HCT116 (cell line): Measurements from ENCODE around the gene NKAIN4. TPM values are rescaled to one million over a fixed set of nuclear protein-coding genes. Genes with fewer than 3 reads are reported as not detected.

Experiments
- ATAC-seq: fragments of 200-7000 bp; cut with Tn5 transposase; 2 replicates; pipeline ENCODE4 v1.9.1; 2020; ENCODE audit warnings: mild to moderate bottlenecking, moderate library complexity
- BruUV-seq: library from RNA; stranded (reverse); fragments of 400-500 nt; replicated peaks from 2 replicates; lab custom pipeline; 2021; lab: Mats Ljungman, UMichigan
- CTCF ChIA-PET: fragments of 300-600 bp; sonication (Branson Sonifier 250); formaldehyde crosslinking; loops from one replicate; lab custom pipeline; 2021; ENCODE audit warnings: antibody characterized with exemption; lab: Charles Lee
- POLR2A ChIA-PET: fragments of 300-600, 350-600 bp; sonication (Branson Sonifier 250); formaldehyde crosslinking; loops from one replicate; lab custom pipeline; 2021; ENCODE audit warnings: antibody characterized with exemption; lab: Charles Lee
- RAD21 ChIA-PET, 2 experiments: fragments of 300-600 bp; sonication (Branson Sonifier 250); formaldehyde crosslinking; loops; one replicate each; lab custom pipeline; 2023; ENCODE audit warnings: low total read pairs in 2 of 2; ENCODE audit not compliant: uncharacterized antibody in 2 of 2, unreplicated experiment in 2 of 2, low non-redundant PET in 1 of 2; lab: Charles Lee
- DNase-seq: peaks from one replicate; pipeline ENCODE4 v3.0.0-alpha.2; 2010; ENCODE audit warnings: low read depth, low spot score
- H2AFZ ChIP-seq: fragments of 200-600 bp; shearing (Covaris generic), sonication (generic); 2 replicates; pipeline ENCODE4 v1.6.1; 2017; ENCODE audit warnings: low read depth, mixed run types, mixed read lengths, antibody characterized with exemption, low read length; ENCODE audit not compliant: poor library complexity, severe bottlenecking
- H3K27ac ChIP-seq: 2 replicates; pipeline ENCODE4 v1.5.1; 2012; ENCODE audit warnings: low read depth, low read length
- H3K27me3 ChIP-seq: fragments of 200-600 bp; sonication (generic); 2 replicates; pipeline ENCODE4 v1.6.1; 2016; ENCODE audit warnings: mixed run types, low read length, mixed read lengths; ENCODE audit not compliant: insufficient read depth
- H3K36me3 ChIP-seq, 2 experiments: fragments of 200-500 bp in 1 of 2; fragments of 200-600 bp in 1 of 2; sonication (Bioruptor generic) in 1 of 2; sonication (generic) in 1 of 2; 2 replicates each; pipeline versions ENCODE4 v1.5.1 to v1.6.1; 2014 to 2016; ENCODE audit warnings: low read length in 2 of 2, inconsistent platforms in 1 of 2, mixed read lengths in 1 of 2, mixed run types in 1 of 2; ENCODE audit not compliant: insufficient read depth in 2 of 2, control insufficient read depth in 1 of 2
- H3K4me1 ChIP-seq, 2 experiments: fragments of 200-600 bp in 1 of 2; sonication (generic) in 1 of 2; 2 replicates each; pipeline versions ENCODE4 v1.5.1 to v1.6.1; 2012 to 2017; ENCODE audit warnings: low read length in 2 of 2, inconsistent platforms in 1 of 2, mild to moderate bottlenecking in 1 of 2, mixed read lengths in 1 of 2, mixed run types in 1 of 2, moderate library complexity in 1 of 2; ENCODE audit not compliant: insufficient read depth in 2 of 2, control insufficient read depth in 1 of 2
- H3K4me2 ChIP-seq: fragments of 200-600 bp; sonication (generic); 2 replicates; pipeline ENCODE4 v1.6.1; 2017; ENCODE audit warnings: mixed run types, low read length, mixed read lengths
- H3K4me3 ChIP-seq, 2 experiments: fragments of 200-600 bp in 1 of 2; sonication (generic) in 1 of 2; replicated peaks in 1 of 2; 2 replicates each; pipeline ENCODE4 v1.5.1; 2011 to 2016; ENCODE audit warnings: low read length in 2 of 2, control low read depth in 1 of 2, low read depth in 1 of 2, mild to moderate bottlenecking in 1 of 2, mixed read lengths in 1 of 2, mixed run types in 1 of 2
- H3K79me2 ChIP-seq: fragments of 200-600 bp; sonication (generic); 2 replicates; pipeline ENCODE4 v1.6.1; 2017; ENCODE audit warnings: mild to moderate bottlenecking, mixed run types, low read length, moderate library complexity, mixed read lengths; ENCODE audit not compliant: insufficient read depth
- H3K9ac ChIP-seq: fragments of 200-600 bp; sonication (generic); 2 replicates; pipeline ENCODE4 v1.6.1; 2016; ENCODE audit warnings: low read length, mixed read lengths
- H3K9me2 ChIP-seq: fragments of 200-600 bp; sonication (generic), shearing (Covaris generic); 2 replicates; pipeline ENCODE4 v1.6.1; 2017; ENCODE audit warnings: mixed run types, mild to moderate bottlenecking, moderate library complexity; ENCODE audit not compliant: insufficient read depth
- H3K9me3 ChIP-seq, 2 experiments: fragments of 200-500 bp in 1 of 2; fragments of 200-600 bp in 1 of 2; sonication (Bioruptor generic) in 1 of 2; sonication (generic) in 1 of 2; 2 replicates each; pipeline ENCODE4 v1.6.1; 2014 to 2017; ENCODE audit warnings: low read length in 2 of 2, mixed read lengths in 2 of 2, inconsistent platforms in 1 of 2, low read depth in 1 of 2, mild to moderate bottlenecking in 1 of 2, mixed run types in 1 of 2, moderate library complexity in 1 of 2; ENCODE audit not compliant: control insufficient read depth in 1 of 2, insufficient read depth in 1 of 2
- H4K20me1 ChIP-seq: fragments of 200-600 bp; sonication (generic), shearing (Covaris generic); 2 replicates; pipeline ENCODE4 v1.6.1; 2017; ENCODE audit warnings: mixed run types, mild to moderate bottlenecking, moderate library complexity; ENCODE audit not compliant: insufficient read depth
- CBX3 ChIP-seq: IDR thresholded peaks from 2 replicates; pipeline ENCODE4 v1.6.1; 2012; ENCODE audit warnings: low read depth
- EGR1 ChIP-seq: IDR thresholded peaks from 2 replicates; pipeline ENCODE4 v1.6.1; 2012; ENCODE audit warnings: low read depth
- FOSL1 ChIP-seq: IDR thresholded peaks from 2 replicates; pipeline ENCODE4 v1.6.1; 2012; ENCODE audit warnings: low read depth
- POLR2A ChIP-seq: IDR thresholded peaks from 2 replicates; pipeline ENCODE4 v1.7.0; 2011; ENCODE audit warnings: borderline replicate concordance; ENCODE audit not compliant: insufficient read depth, insufficient read length; ENCODE audit errors: extremely low read depth
- TCF7L2 ChIP-seq: IDR thresholded peaks from 2 replicates; pipeline ENCODE4 v1.7.0; 2011; ENCODE audit warnings: borderline replicate concordance, inconsistent platforms; ENCODE audit not compliant: insufficient read depth, insufficient read length; ENCODE audit errors: extremely low read depth
- intact Hi-C: fragments of 100-400 bp; cut with micrococcal nuclease; formaldehyde crosslinking; loops from 2 replicates; pipeline ENCODE4 v1.10.0; 2022
- total RNA-seq: library from RNA; stranded (reverse); gene quantifications from one replicate; pipeline ENCODE4 v1.2.1, GENCODE V29; 2021; ENCODE audit not compliant: unreplicated experiment
- TF ChIP-seq, protein P1 (sequence below), 3 experiments: fragments of 200-600 bp in 1 of 3; sonication (generic) in 1 of 3; IDR thresholded peaks in 2 of 3; conservative IDR thresholded peaks in 1 of 3; 2 replicates each; pipeline ENCODE4 v1.5.1; 2012 to 2017; ENCODE audit warnings: low read depth in 2 of 3, low read length in 2 of 3, antibody characterized with exemption in 1 of 3, borderline replicate concordance in 1 of 3, control low read depth in 1 of 3, mild to moderate bottlenecking in 1 of 3, mixed read lengths in 1 of 3, mixed run types in 1 of 3, moderate library complexity in 1 of 3; ENCODE audit not compliant: insufficient read depth in 1 of 3
- TF ChIP-seq, protein P2 (sequence below): IDR thresholded peaks from 2 replicates; pipeline ENCODE4 v1.6.1; 2012
- TF ChIP-seq, protein P3 (sequence below): IDR thresholded peaks from 2 replicates; pipeline ENCODE4 v1.6.1; 2012
- TF ChIP-seq, protein P4 (sequence below): IDR thresholded peaks from 2 replicates; pipeline ENCODE4 v1.6.1; 2011; ENCODE audit warnings: mild to moderate bottlenecking, low read length, moderate library complexity; ENCODE audit not compliant: insufficient replicate concordance; ENCODE audit errors: extremely low read depth

The NKAIN4 gene
- total RNA-seq, 1 experiment from 2014 or later: not detected

DNA sequence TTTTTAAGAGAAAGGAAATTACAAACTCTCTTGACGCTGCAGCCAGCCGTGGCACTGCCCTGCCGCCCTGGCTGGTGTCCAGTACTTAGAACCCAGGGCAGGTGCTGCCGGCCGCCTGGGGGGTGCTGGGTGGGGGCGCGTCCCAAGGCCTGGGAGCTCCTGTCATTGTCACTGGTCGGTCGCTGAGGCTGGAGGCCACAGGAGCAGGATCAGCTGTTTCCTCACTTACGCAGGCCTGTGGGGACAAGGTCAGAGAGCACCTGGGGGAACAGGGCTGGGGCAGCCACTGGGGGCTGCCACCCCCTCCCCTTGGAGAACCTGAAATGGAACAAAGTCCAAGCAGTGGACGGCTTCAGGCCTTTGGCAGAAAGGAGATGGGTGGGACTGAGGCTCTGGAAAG is 13.0 kb downstream of the NKAIN4 start:
- Histone ChIP-seq H2AFZ (no peak overlapping the region), H3K9me3 (no peaks in the 10 kb centered on the region), H4K20me1 (no peaks in the 10 kb centered on the region), H3K79me2 (no peaks in the 10 kb centered on the region), H3K27me3 (no peaks in the 10 kb centered on the region), H3K4me3 (no peak overlapping the region), H3K4me1 (peaks cover 0 to 5% of the 10 kb centered on the region in 2 experiments; a peak in 1 of 4 replicates), H3K9me2 (no peaks in the 10 kb centered on the region), H3K36me3 (no peaks in the 10 kb centered on the region), H3K4me2 (no peak overlapping the region), H3K27ac (no peak overlapping the region), H3K9ac (no peak overlapping the region)
- DNase-seq (no peak), ATAC-seq (no peak)
- ChIA-PET CTCF (no interaction called here), POLR2A (no interaction called here), RAD21 (no interaction called here)
- BruUV-seq: no TSS peak
- no peak for TF ChIP-seq FOSL1
- no peak for TF ChIP-seq POLR2A
- TF ChIP-seq, protein P1, sequence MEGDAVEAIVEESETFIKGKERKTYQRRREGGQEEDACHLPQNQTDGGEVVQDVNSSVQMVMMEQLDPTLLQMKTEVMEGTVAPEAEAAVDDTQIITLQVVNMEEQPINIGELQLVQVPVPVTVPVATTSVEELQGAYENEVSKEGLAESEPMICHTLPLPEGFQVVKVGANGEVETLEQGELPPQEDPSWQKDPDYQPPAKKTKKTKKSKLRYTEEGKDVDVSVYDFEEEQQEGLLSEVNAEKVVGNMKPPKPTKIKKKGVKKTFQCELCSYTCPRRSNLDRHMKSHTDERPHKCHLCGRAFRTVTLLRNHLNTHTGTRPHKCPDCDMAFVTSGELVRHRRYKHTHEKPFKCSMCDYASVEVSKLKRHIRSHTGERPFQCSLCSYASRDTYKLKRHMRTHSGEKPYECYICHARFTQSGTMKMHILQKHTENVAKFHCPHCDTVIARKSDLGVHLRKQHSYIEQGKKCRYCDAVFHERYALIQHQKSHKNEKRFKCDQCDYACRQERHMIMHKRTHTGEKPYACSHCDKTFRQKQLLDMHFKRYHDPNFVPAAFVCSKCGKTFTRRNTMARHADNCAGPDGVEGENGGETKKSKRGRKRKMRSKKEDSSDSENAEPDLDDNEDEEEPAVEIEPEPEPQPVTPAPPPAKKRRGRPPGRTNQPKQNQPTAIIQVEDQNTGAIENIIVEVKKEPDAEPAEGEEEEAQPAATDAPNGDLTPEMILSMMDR (IDR thresholded peaks at IDR 0.05 in 2 of 3, conservative IDR thresholded peaks at IDR 0.05 in 1 of 3; ENCODE audit: borderline replicate concordance in 1 of 3, insufficient read depth in 1 of 3, low read depth in 2 of 3, low read length in 2 of 3): no peak
- TF ChIP-seq EGR1: no peak
- TF ChIP-seq, protein P2, sequence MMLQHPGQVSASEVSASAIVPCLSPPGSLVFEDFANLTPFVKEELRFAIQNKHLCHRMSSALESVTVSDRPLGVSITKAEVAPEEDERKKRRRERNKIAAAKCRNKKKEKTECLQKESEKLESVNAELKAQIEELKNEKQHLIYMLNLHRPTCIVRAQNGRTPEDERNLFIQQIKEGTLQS: no peak
- intact Hi-C loops: no loop called here

DNA sequence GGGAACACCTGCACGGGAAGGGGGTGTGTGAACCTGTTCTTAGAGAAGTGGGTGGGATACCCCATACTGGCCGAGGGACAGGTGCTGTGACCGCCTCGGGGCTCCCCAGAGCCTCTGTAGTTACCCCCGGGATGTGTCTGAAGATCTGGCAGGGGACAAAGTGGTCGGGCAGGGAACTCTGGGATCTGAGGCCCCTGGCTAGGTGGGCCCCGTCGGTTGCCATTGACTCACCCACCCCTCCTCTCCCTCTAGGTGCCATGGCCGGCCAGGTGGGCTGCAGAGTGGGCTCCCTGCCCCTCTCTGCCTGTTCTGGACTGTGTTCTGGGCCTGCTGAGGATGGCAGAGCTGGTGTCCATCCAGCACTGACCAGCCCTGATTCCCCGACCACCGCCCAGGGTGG is 14.3 kb downstream of the NKAIN4 start:
- Histone ChIP-seq H3K9me2 (no peaks in the 10 kb centered on the region), H3K9ac (no peak overlapping the region), H3K9me3 (no peaks in the 10 kb centered on the region), H2AFZ (no peak overlapping the region), H3K27ac (no peak overlapping the region), H4K20me1 (no peaks in the 10 kb centered on the region), H3K4me1 (peaks cover 1 to 13% of the 10 kb centered on the region in 2 experiments; a peak in 3 of 4 replicates), H3K4me2 (no peak overlapping the region), H3K4me3 (no peak overlapping the region), H3K36me3 (no peaks in the 10 kb centered on the region), H3K79me2 (no peaks in the 10 kb centered on the region), H3K27me3 (no peaks in the 10 kb centered on the region)
- RAD21 ChIA-PET: no interaction called here
- CTCF ChIA-PET: no interaction called here
- no peak for ATAC-seq
- intact Hi-C loops: no loop called here
- POLR2A ChIA-PET: no interaction called here
- no TSS peak for BruUV-seq
- no peak for DNase-seq
- TF ChIP-seq, protein P3, sequence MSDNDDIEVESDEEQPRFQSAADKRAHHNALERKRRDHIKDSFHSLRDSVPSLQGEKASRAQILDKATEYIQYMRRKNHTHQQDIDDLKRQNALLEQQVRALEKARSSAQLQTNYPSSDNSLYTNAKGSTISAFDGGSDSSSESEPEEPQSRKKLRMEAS: no peak
- TF ChIP-seq, protein P2: no peak
- TF ChIP-seq POLR2A: no peak
- TF ChIP-seq, protein P4, sequence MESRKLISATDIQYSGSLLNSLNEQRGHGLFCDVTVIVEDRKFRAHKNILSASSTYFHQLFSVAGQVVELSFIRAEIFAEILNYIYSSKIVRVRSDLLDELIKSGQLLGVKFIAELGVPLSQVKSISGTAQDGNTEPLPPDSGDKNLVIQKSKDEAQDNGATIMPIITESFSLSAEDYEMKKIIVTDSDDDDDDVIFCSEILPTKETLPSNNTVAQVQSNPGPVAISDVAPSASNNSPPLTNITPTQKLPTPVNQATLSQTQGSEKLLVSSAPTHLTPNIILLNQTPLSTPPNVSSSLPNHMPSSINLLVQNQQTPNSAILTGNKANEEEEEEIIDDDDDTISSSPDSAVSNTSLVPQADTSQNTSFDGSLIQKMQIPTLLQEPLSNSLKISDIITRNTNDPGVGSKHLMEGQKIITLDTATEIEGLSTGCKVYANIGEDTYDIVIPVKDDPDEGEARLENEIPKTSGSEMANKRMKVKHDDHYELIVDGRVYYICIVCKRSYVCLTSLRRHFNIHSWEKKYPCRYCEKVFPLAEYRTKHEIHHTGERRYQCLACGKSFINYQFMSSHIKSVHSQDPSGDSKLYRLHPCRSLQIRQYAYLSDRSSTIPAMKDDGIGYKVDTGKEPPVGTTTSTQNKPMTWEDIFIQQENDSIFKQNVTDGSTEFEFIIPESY: no peak
- no peak for TF ChIP-seq CBX3
- TF ChIP-seq, protein P1 (IDR thresholded peaks at IDR 0.05 in 2 of 3, conservative IDR thresholded peaks at IDR 0.05 in 1 of 3; ENCODE audit: borderline replicate concordance in 1 of 3, insufficient read depth in 1 of 3, low read depth in 2 of 3, low read length in 2 of 3): no peak
- TF ChIP-seq TCF7L2: no peak
- TF ChIP-seq FOSL1: no peak
